CD4-positive, alpha-beta T cell treated with Interleukin-21 for 1 hour (primary cell): ENCODE measurements around the gene HDAC9.

ENCODE experiments used
- DNase-seq: peaks from one replicate; pipeline ENCODE4 v3.0.0-alpha.2; 2020

HDAC9 gene

GRCh38 chr7:18753972-18754610, 258.5 kb downstream of the HDAC9 start:
- DNase-seq = no peak

GRCh38 chr7:18754766-18755165, 259.2 kb downstream of the HDAC9 start:
- no peak for DNase-seq

- DNase-seq = no peak
Measured at GRCh38 chr7:18755793-18756192, 260.2 kb downstream of the HDAC9 start.

GRCh38 chr7:18756378-18757050, 261.0 kb downstream of the HDAC9 start:
- DNase-seq = no peak

DNA sequence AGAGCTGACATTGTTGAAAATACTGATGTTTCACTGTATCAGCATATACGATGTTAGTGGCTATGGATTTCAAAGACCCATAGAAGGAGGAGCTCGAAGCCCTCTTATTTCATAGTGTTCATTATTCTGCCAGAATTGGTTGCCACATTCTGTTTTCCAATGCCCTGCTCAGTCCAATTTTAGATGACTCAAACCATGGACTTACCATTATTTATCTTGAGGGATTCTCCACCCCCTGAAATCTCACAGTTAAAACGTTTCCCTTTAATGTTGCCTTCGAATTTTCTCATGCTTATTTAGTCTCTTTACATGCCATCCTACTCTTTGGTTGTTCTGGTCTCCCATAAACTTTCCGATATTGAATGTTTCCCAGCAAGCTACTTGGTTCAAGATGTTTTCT, 264.5 kb downstream of the HDAC9 start:
- no peak for DNase-seq

DNA sequence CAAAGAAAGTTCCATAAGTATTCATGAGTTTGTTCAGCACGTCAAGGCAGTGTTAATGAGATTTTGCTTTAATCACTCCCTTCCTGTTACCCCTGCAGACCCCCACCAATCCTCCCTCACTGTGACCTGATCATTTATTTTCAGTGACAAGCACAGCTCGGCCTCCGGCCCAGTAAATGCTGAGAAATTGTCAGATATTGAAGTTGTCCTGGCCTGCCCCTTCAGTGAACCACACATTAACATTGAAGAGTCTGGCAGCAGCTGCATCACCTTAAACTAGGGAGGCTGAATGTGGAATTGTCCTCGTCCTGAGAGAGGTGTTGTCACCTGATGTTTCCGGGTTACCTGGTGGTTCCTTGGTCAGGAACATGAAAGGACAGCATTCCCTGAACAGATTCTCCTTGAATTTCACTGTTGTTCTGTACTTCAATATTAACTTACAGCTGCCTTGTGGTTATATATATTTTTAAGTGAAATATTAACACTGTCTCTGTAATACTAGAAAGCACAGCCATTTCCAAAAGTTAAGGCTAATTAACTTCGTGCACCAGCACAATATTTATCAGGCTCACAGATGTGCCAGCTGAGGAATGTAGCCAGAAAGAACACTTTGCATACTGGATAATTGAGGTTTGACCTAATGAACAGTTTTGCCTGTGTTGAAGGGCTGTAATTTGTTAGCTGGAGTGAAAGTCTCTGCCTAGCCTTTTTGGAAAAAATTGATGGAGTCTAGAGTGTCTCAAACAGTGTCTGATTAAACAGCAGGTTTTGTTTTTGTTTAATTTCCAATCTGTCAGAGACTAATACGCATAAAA, 265.3 kb downstream of the HDAC9 start:
- no peak for DNase-seq

GRCh38 chr7:18762189-18762588, 266.6 kb downstream of the HDAC9 start:
- no peak for DNase-seq

DNA sequence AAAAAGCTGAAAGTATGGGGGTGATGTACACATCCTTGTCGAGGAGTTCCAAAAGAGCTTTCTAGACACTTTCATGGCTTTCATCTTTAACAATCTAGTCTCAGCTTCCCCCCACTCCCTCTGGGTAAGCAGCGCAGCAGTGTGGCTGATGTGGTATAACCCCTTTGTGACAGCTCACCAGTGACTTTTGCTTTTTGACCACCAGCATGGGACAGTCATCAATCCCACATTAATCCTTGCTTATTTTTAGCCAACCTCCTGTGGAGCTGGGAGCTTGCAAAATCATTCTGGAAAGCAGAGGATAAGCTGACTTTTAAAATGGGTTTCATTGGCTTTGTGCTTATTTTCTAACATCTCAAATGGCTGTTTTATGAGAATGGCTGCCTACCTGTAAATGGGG, 272.7 kb downstream of the HDAC9 start:
- no peak for DNase-seq

- DNase-seq = no peak
Measured at GRCh38 chr7:18770154-18770811, 274.7 kb downstream of the HDAC9 start.

DNA sequence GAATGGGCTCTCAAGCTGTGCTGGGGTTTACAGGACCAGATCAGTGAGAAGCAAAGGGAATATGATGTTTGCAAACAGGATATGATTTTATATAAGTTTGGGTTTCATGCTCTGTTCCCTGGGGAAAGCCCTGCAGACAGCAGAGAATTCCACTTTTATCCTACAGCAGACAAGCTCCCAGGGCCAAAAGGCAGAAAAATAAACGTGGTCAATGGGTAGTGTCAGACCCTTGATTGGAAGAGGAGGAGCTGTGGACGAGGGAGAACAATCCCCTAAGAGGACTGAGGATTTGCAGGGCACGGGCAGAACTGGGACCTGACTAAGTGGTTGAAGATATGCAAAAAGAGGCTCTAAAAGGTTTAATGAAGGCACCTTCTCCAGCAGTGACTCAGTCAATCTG, 275.3 kb downstream of the HDAC9 start:
- DNase-seq = no peak

DNA sequence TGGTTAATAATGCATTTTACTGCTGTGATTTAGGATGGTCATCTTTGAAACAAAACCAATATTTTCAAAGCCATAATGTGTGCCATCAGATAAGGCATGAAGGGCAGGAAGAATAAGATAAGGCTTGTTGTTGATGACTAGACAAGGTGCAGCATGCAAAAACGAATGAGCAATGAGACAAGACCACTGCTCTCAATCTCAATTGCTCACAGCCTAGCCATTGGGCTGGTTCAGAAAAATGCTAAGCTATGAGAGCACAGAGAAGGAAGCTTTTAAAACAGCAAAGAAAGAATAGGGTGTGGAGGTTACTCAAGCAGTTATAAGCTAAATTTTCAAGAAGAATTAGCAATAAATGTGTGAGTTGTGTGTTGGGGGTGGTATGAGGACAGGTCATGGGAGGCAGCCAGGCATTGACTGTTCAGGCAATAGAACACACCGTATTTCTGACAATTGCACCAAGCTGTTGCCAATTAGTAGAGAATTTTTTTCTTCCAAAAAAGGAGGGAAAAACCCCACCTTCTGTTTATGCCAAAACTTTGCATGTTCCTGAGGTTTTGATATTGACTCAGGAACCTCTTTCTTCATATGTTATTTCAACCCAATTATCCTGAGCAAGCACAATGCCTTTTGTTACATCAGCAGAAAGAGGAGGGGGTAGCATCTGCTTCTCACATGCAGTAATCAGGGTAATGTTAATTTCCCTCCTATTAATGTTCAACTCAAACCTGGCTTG, 276.5 kb downstream of the HDAC9 start:
- DNase-seq = no peak

- DNase-seq = no peak
Measured at GRCh38 chr7:18772567-18772965, 277.0 kb downstream of the HDAC9 start.

DNA sequence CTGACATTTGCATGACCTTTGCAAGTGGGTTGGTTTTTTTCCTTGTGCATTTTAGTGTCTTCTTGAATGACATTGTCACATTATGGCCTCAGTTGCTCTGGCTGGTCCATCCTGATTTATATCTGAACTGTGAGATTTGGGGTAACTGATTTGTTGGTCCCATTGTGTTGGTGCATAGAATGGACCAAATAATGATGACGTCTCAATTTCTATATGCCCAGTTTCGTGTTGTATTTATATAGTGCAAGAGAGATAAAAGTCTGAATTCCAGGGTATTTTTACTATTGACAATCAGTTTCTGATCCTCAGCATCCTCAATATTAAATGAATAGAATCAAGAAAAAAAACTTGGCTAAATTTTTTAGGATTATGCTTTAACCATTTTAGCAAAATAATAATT, 281.8 kb downstream of the HDAC9 start:
- DNase-seq = no peak

GRCh38 chr7:18778594-18778993, 283.0 kb downstream of the HDAC9 start:
- DNase-seq = no peak

DNA sequence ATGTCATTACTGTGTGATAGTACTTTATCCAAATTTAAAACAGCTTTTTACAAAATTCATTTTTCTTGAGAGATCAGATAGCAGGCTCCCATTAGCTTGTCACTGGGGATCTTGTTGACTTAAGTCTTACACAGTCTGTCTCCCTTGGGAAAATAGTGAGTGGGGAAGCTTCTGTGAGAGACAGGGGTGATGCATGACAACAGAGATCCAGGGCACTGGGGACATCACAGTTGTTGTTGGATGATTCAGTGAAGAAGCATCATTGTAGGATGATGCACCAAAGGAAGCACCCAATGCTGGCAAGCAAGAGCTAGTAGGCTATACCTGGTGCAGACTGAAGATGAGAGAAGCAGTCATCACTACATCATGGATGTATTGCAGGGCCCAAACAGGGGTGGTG, 284.7 kb downstream of the HDAC9 start:
- no peak for DNase-seq

GRCh38 chr7:18780938-18781337, 285.4 kb downstream of the HDAC9 start:
- no peak for DNase-seq

GRCh38 chr7:18786196-18786727, 290.7 kb downstream of the HDAC9 start:
- no peak for DNase-seq

- DNase-seq = no peak
Measured at GRCh38 chr7:18786796-18787195, 291.2 kb downstream of the HDAC9 start.

GRCh38 chr7:18788026-18788425, 292.5 kb downstream of the HDAC9 start:
- DNase-seq = no peak

DNA sequence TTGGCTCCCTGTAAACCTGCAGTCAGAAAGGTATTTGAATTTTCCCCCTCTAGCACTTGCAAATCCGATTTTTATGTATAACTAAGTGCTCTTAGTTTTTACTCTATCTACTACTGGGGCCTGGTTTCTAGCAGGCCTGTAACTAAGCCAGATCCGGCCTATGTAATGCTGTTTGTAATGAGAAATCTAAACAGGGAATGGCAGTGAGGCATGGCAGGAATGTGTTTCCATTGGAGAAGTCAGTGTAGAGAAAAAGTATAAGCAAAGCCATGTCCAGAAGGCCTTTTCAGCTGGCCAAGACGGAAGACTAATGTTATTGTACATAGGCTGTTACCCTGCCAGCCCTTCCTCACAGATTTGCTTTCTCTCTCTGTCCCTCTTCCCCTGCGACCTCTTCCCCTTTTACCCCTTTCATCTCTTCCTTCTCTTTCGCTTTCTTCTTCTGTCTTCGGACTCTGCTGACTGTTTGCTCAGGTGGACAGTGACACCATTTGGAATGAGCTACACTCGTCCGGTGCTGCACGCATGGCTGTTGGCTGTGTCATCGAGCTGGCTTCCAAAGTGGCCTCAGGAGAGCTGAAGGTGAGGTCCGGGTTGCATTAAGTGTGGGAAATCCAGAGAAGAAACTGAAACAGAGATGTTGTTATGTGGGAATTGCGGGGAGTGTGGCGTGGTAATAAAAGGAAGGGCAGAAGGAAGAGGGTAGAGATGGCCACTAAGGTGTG, 297.5 kb downstream of the HDAC9 start:
- no peak for DNase-seq

GRCh38 chr7:18796216-18796615, 300.7 kb downstream of the HDAC9 start:
- no peak for DNase-seq
